Measurements from ENCODE around the gene FBXL17. TPM values are rescaled to one million over a fixed set of nuclear protein-coding genes. Genes with fewer than 3 reads are reported as not detected.

FBXL17 gene
- total RNA-seq, 4 donors from 2014 or later = 14.9 to 62.5 (median 20.6) TPM

DNA sequence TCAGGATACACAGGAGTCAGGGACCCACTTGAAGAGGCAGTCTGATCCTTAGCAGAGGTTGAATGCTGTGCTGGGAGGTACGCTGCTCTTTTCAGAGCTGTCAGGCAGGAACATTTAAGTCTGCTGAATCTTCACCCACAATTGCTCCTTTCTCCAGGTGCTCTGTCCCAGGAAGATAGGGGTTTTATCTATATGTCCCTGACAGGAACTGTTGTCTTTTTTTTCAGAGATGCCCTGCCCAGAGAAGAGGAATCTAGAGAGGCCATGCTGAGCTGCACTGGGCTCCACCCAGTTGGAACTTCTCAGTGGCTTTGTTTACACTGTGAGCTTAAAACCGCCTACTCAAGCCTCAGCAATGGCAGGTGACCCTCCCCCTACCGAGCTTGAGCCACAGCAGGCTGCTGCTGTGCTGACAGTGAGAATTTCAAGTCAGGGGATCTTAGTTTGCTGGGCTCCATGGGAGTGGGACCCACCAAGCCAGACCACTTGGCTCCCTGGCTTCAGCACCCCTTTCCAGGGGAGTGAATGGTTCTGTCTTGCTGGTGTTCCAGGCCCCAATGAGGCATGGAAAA is 169.0 kb downstream of the FBXL17 start:
- peaks cover 4% of the 10 kb centered on the region for H3K36me3 ChIP-seq
- no peaks in the 10 kb centered on the region for H3K4me1 ChIP-seq
- H3K4me3 ChIP-seq = no peak overlapping the region
- no peak for DNase-seq (ENCODE audit: low spot score in 2 of 2)
- no peaks in the 10 kb centered on the region for H3K27me3 ChIP-seq
- no peak for TF ChIP-seq POLR2AphosphoS5 (IDR thresholded peaks at IDR 0.05)
- H3K9me3 ChIP-seq = no peaks in the 10 kb centered on the region
- 94% methylated on average over 2 of the region's 3 CpGs for WGBS
- H3K27ac ChIP-seq = no peak overlapping the region

- no peak overlapping the region for H3K27ac ChIP-seq
- no peak overlapping the region for H3K4me3 ChIP-seq
- 99% methylated on average over 2 of the region's 2 CpGs for WGBS
- no peaks in the 10 kb centered on the region for H3K36me3 ChIP-seq
- H3K27me3 ChIP-seq = no peaks in the 10 kb centered on the region
- H3K4me1 ChIP-seq = no peaks in the 10 kb centered on the region
- no peaks in the 10 kb centered on the region for H3K9me3 ChIP-seq
- TF ChIP-seq, protein P1, sequence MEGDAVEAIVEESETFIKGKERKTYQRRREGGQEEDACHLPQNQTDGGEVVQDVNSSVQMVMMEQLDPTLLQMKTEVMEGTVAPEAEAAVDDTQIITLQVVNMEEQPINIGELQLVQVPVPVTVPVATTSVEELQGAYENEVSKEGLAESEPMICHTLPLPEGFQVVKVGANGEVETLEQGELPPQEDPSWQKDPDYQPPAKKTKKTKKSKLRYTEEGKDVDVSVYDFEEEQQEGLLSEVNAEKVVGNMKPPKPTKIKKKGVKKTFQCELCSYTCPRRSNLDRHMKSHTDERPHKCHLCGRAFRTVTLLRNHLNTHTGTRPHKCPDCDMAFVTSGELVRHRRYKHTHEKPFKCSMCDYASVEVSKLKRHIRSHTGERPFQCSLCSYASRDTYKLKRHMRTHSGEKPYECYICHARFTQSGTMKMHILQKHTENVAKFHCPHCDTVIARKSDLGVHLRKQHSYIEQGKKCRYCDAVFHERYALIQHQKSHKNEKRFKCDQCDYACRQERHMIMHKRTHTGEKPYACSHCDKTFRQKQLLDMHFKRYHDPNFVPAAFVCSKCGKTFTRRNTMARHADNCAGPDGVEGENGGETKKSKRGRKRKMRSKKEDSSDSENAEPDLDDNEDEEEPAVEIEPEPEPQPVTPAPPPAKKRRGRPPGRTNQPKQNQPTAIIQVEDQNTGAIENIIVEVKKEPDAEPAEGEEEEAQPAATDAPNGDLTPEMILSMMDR (IDR thresholded peaks at IDR 0.05) = no peak
- TF ChIP-seq POLR2AphosphoS5 (IDR thresholded peaks at IDR 0.05) (no peak), POLR2A (IDR thresholded peaks at IDR 0.05) (no peak), EP300 (IDR thresholded peaks at IDR 0.05) (no peak)
- DNase-seq (ENCODE audit: low spot score in 2 of 2) = no peak
These were observed 175.2 kb downstream of the FBXL17 start for GRCh38 chr5:108206707-108207106.

GRCh38 chr5:108201721-108202120 is 180.2 kb downstream of the FBXL17 start:
- Histone ChIP-seq H3K27me3 (no peaks in the 10 kb centered on the region), H3K36me3 (no peaks in the 10 kb centered on the region), H3K4me1 (no peaks in the 10 kb centered on the region), H3K9me3 (no peaks in the 10 kb centered on the region), H3K4me3 (no peak overlapping the region), H3K27ac (no peak overlapping the region)
- DNase-seq (ENCODE audit: low spot score in 2 of 2) = no peak
- TF ChIP-seq, protein P1 (IDR thresholded peaks at IDR 0.05) = no peak
- no peak for TF ChIP-seq POLR2AphosphoS5 (IDR thresholded peaks at IDR 0.05)
- TF ChIP-seq POLR2A (IDR thresholded peaks at IDR 0.05) = no peak
- TF ChIP-seq EP300 (IDR thresholded peaks at IDR 0.05) = no peak

- Histone ChIP-seq H3K4me1 (no peaks in the 10 kb centered on the region), H3K27ac (no peak overlapping the region), H3K4me3 (no peak overlapping the region), H3K27me3 (no peaks in the 10 kb centered on the region), H3K36me3 (no peaks in the 10 kb centered on the region), H3K9me3 (no peaks in the 10 kb centered on the region)
- no peak for DNase-seq (ENCODE audit: low spot score in 2 of 2)
- no peak for TF ChIP-seq EP300 (IDR thresholded peaks at IDR 0.05)
These were observed 185.6 kb downstream of the FBXL17 start for GRCh38 chr5:108196276-108196675.

GRCh38 chr5:108193021-108193795 is 188.7 kb downstream of the FBXL17 start:
- Histone ChIP-seq H3K36me3 (no peaks in the 10 kb centered on the region), H3K27me3 (no peaks in the 10 kb centered on the region), H3K9me3 (no peaks in the 10 kb centered on the region), H3K4me1 (no peaks in the 10 kb centered on the region), H3K27ac (no peak overlapping the region), H3K4me3 (no peak overlapping the region)
- no peak for DNase-seq (ENCODE audit: low spot score in 2 of 2)
- 91% methylated on average over 2 of the region's 2 CpGs for WGBS
- TF ChIP-seq POLR2AphosphoS5 (IDR thresholded peaks at IDR 0.05) = no peak
- TF ChIP-seq POLR2A (IDR thresholded peaks at IDR 0.05) = no peak
- TF ChIP-seq, protein P1 (IDR thresholded peaks at IDR 0.05) = no peak
- TF ChIP-seq EP300 (IDR thresholded peaks at IDR 0.05) = no peak

DNA sequence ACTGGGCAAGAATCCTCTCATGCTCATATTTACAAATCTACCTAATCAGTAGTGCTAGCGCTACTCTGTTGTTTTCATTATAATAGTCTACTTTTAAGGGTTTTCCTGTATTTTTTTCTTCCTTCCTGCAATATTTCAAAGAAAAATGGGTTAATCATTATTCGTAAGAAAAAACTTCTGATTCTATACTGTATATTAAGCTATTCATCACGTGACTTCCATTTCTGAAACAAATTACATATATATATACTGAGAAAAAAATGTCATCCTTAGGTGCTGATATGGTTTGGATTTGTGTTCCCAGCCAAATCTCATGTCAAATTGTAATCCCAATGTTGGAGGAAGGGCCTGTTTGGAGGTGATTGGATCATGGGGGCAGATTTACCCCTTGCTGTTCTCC is 197.0 kb downstream of the FBXL17 start:
- H3K36me3 ChIP-seq = no peaks in the 10 kb centered on the region
- H3K27me3 ChIP-seq = no peaks in the 10 kb centered on the region
- no peak for DNase-seq (ENCODE audit: low spot score in 2 of 2)
- no peaks in the 10 kb centered on the region for H3K9me3 ChIP-seq
- no peak overlapping the region for H3K27ac ChIP-seq
- TF ChIP-seq EP300 (IDR thresholded peaks at IDR 0.05) = no peak
- no peak for TF ChIP-seq POLR2AphosphoS5 (IDR thresholded peaks at IDR 0.05)
- TF ChIP-seq POLR2A (IDR thresholded peaks at IDR 0.05) = no peak
- TF ChIP-seq, protein P1 (IDR thresholded peaks at IDR 0.05) = no peak
- 88% methylated on average over 3 of the region's 3 CpGs for WGBS
- no peaks in the 10 kb centered on the region for H3K4me1 ChIP-seq
- no peak overlapping the region for H3K4me3 ChIP-seq
